PFSK-1 (cell line): ENCODE measurements around the gene RBFOX1.

ENCODE experiments used
- FOXP2 ChIP-seq: optimal IDR thresholded peaks from 2 replicates; pipeline ENCODE3; 2011; ENCODE audit warnings: borderline replicate concordance, control low read depth, inconsistent platforms; ENCODE audit not compliant: insufficient read depth; ENCODE audit errors: extremely low read length, extremely low read depth
- POLR2AphosphoS5 ChIP-seq: IDR thresholded peaks from 2 replicates; pipeline ENCODE4 v1.6.1; 2012; ENCODE audit warnings: low read depth, mild to moderate bottlenecking, control low read depth, low read length, moderate library complexity
- REST ChIP-seq, 2 experiments: IDR thresholded peaks; 2 replicates each; pipeline versions ENCODE4 v1.6.1 to v1.8.0; 2011 to 2012; ENCODE audit warnings: low read depth in 2 of 2, low read length in 2 of 2, control low read depth in 1 of 2, inconsistent platforms in 1 of 2, mild to moderate bottlenecking in 1 of 2, moderate library complexity in 1 of 2; ENCODE audit not compliant: insufficient read depth in 1 of 2
- SIN3A ChIP-seq: IDR thresholded peaks from 2 replicates; pipeline ENCODE4 v1.6.1; 2012; ENCODE audit warnings: mild to moderate bottlenecking, low read length, moderate library complexity, borderline replicate concordance; ENCODE audit not compliant: insufficient read depth
- TAF1 ChIP-seq: IDR thresholded peaks from 2 replicates; pipeline ENCODE4 v1.6.1; 2012; ENCODE audit warnings: low read length, control low read depth, borderline replicate concordance; ENCODE audit not compliant: insufficient read depth

RBFOX1 gene

GRCh38 chr16:7577588-7577987, 244.9 kb downstream of the RBFOX1 start:
- TF ChIP-seq REST (IDR thresholded peaks at IDR 0.05; ENCODE audit: insufficient read depth in 1 of 2, low read depth in 2 of 2, low read length in 2 of 2) (no peak), POLR2AphosphoS5 (no peak), TAF1 (no peak), SIN3A (no peak), FOXP2 (no peak)

GRCh38 chr16:7579454-7579853, 246.8 kb downstream of the RBFOX1 start:
- TF ChIP-seq POLR2AphosphoS5 (no peak), TAF1 (no peak), SIN3A (no peak), FOXP2 (no peak), REST (IDR thresholded peaks at IDR 0.05; ENCODE audit: insufficient read depth in 1 of 2, low read depth in 2 of 2, low read length in 2 of 2) (no peak)

- TF ChIP-seq SIN3A: no peak
- TF ChIP-seq FOXP2: no peak
- TF ChIP-seq TAF1: no peak
- no peak for TF ChIP-seq POLR2AphosphoS5
- TF ChIP-seq REST (IDR thresholded peaks at IDR 0.05; ENCODE audit: insufficient read depth in 1 of 2, low read depth in 2 of 2, low read length in 2 of 2): no peak
Measured at GRCh38 chr16:7581175-7581574, 248.5 kb downstream of the RBFOX1 start.

GRCh38 chr16:7583396-7583795, 250.8 kb downstream of the RBFOX1 start:
- TF ChIP-seq POLR2AphosphoS5 (no peak), SIN3A (no peak), TAF1 (no peak), FOXP2 (no peak), REST (IDR thresholded peaks at IDR 0.05; ENCODE audit: insufficient read depth in 1 of 2, low read depth in 2 of 2, low read length in 2 of 2) (no peak)

GRCh38 chr16:7584561-7584960, 251.9 kb downstream of the RBFOX1 start:
- no peak for TF ChIP-seq SIN3A
